Measurements from ENCODE around the gene ATG16L2.

Gene ATG16L2, protein sequence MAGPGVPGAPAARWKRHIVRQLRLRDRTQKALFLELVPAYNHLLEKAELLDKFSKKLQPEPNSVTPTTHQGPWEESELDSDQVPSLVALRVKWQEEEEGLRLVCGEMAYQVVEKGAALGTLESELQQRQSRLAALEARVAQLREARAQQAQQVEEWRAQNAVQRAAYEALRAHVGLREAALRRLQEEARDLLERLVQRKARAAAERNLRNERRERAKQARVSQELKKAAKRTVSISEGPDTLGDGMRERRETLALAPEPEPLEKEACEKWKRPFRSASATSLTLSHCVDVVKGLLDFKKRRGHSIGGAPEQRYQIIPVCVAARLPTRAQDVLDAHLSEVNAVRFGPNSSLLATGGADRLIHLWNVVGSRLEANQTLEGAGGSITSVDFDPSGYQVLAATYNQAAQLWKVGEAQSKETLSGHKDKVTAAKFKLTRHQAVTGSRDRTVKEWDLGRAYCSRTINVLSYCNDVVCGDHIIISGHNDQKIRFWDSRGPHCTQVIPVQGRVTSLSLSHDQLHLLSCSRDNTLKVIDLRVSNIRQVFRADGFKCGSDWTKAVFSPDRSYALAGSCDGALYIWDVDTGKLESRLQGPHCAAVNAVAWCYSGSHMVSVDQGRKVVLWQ

DNA sequence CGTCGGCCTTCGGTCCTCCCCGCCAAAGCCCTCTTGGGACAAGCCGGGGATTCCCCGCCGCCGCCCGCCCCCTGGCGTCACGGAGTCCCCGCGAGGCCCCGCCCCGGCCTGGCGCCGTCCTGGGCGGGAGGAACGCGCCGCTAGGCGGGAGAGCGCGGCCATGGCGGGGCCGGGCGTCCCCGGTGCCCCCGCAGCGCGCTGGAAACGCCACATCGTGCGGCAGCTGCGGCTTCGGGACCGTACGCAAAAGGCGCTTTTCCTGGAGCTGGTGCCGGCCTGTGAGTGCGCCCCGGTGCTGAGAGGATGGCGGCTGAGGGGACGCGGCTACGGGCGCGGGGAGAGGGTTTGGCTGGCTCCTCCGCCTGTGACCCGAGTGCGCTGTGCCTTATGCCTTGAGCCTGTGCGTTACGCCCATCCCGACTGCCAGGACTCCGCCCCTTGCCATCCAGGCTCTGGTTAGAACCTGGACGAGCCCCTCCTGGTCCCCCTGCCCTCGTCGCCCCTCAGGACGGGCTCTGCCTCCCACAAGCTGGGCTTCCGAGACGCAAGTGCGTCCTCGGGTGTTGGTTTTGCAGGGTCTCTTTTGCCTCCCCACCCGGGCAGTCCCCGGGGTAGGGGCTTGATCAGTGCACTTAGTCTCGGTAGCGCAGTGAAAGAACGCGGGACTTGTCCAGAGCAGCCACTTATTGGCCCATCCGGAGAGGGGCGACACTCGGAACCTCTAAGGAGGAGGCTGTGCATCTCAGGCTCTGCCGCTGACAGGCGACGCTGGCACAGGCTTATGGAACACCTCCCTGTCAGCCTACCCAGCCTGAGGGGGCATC, at the start of gene ATG16L2:
Gene ATG16L2, plus strand, starts transcription at position 126 of the 824 bp plus-strand sequence. Its CDS starts 35 bp downstream, at position 161.
- peak; percentile 58 for DNase-seq

DNA sequence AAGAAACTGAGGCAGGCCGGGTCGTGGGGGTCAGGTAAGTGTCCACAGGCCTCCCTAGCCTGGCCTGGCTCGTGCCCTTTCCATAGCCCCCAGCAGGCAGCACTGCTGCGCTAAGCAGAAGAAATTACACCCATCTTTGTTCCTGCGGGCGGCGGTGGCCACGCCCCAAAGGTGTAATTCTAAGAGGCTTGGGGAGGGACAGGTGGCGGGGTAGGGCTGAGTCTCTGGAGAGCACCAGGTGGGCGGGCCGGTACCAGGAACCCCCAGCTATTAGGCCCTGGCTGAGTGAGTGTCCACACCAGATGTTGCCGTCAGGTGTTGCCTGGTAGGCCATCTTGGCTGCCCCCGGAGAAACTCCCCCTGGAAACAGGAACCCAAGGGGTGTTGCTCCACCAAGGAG, 49.7 kb upstream of the ATG16L2 start:
- peak; percentile 66 for DNase-seq

DNA sequence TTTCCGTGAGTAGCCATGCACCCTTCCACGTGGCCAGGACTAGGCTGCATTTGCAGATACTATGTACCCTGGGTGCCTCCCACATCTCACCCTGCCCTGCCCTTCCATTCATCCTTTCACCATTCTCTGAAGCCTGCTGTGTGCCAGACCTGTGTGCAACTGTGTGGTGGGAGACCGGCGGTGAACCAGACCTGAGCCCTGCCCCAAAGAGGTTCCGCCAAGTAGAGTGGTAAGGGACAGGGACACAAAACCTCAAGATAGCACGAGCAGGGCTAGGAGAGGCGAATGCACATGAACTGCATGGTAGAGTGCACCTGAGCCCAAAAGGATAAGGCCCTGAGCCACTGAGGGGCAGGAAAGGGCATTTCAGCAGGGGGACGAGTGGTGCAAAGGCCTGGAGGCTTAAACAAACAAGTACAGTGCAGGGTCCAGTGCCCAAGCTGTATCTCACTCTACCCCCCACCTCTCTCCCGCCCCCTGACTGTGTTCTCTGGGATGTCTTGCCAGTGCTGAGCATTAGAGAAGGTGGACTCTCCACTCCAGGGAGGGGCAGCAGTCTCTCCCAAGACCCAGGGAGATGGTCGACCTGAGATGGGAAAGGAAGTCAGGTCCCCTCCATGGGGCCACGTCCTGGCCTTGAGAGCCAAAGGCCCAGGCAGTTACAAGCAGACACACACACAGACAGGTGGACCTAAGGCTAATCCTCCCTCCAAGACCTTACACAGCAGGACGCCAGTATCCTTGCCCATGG, 47.9 kb upstream of the ATG16L2 start:
- DNase-seq: no peak

DNA sequence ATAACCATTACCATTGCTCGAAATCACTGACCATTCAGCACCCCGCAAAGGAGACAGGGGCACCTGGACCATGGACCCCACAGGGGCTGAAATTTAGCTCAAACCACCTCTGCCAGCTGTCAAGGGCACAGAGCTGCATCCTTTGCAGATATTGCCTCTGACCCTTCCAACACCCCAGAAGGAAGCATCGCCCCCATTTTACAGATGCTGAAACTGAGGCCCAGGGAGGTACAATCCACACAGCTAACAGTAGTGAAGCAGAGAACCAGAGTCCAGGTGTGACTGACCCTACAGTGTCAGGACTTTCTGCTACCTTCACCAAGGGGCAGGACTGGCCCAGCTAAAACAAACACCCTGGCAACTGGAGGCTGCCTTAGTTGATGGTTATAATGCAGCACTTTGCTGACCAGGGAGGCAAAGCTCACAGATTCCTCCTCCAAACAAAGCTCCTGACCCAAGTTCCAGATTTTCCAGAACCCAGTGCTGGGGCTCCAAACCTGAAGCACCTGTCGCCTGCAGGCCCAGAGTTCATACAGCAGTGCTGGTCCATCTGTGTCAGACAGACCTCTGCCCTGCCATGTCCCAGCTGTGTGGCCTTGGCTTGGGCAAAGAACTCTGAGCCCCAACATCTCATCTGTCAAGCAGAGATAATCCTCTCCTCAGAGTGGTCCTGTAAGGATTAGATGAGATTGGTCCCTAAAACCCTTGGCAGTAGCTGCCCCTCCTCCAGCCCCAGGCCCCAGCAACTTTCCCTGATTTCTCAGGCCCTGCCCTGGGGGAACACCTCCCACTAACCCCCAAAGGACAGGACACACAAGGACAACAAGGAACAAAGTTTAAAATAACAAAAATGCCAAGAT, 46.8 kb upstream of the ATG16L2 start:
- no peak for DNase-seq

DNA sequence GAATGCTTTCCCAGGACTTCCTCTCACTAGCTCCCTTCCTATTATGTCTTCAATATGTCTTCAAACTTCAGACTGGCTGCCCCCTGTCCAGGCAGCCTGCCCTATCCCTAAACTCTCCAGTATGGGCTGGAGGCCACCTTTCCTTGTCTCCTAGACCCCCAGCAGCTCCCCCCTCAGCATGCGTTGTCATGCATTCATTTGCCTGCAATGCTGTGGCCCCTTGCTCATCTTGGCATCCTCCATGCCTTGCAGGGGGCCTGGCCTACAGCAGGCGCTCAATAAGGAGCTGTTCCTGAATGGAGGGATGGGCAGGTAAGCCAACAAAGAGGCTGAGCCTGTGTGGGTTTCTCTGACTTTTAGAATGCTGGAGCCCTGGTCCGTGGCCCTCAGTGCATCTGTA, 45.6 kb upstream of the ATG16L2 start:
- DNase-seq: no peak

DNA sequence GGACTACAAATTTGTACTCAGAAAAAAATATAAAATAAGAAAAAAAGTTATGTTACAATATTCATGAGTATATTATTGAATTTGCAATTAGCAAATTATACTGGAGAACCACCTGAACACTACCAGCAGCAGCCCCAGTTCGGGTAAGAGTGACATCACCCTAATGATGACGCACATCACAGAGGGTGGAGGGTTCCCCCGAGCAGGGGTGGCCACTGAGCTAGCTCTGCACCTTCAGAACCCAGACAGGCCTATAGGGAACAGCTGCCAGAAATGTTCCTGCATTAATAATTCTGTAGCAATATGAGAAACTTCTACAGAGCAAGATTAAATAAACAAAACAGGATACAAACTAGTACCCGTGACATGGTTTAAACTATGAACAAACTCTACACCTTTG, 44.5 kb upstream of the ATG16L2 start:
- no peak for DNase-seq

DNA sequence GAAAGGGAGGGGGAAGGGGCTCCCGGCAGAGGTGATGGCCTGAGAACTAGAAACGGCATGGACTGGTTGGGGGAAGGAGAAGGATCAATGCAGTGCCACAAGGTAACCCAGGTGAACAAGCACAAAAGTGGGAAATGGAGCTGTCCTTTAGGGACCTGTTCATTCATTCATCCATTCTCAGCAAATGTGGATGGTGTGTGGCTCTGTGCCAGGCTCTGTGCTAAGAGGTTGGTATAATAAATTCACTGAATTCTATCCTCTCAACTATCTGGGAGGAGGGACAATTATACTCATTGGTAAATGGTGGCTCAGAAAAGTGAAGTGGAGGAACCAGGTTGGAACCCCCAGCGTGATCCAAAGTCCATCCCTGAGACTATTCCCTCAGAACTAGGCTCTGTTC, 43.4 kb upstream of the ATG16L2 start:
- no peak for DNase-seq

DNA sequence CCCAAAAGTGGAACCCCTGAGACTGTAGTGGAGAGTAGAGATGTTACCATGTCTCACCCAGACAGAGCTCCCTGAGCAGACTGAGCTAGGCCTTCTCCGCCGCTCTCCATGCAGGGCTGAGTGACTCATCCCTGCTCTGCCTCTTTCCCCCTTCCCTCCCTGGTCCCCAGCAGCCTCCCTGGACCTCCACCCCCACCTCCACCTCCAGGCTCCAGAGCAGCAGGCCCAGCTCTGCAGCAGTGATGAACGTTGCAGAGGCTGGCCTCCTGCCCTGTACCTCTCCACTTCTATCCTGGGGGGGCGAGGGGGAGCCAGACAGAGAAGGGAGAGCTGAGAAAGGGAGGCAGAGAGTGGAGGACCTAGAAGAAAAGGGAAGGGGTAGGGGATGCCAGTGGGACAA, 42.7 kb upstream of the ATG16L2 start:
- DNase-seq: no peak

DNA sequence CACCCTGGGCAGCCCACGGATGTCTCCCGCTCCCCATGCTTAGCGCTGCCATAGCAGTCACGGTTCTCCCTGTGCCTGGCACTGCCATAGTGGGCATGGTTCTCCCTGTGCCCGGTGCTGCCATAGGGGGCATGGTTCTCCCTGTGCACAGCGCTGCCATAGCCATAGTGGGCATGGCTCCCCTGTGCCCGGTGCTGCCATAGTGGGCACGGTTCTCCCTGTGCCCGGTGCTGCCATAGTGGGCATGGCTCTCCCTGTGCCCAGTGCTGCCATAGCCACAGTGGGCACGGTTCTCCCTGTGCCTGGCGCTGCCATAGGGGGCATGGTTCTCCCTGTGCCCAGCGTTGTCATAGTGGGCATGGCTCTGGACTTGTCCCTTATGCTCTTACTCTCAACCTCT, 42.2 kb upstream of the ATG16L2 start:
- no peak for DNase-seq

DNA sequence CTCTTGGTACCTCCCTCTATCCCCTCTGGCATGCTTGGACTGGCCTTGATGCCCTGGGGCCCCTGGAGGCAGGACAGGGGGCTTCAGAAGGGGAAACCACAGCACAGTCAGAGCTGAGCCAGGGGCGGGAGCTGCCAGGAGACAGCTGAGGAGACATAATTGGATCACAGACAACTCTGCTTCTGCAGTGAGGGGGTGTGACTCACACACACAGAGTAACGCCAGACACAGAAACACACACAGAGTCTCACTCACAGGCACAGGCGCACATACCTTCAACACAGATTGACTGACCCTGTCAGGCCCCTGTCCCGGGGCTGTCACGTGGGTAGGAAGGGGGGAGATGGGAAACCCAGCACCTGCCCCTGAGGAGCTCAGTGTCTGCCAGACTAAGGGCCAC, 40.9 kb upstream of the ATG16L2 start:
- DNase-seq: no peak

DNA sequence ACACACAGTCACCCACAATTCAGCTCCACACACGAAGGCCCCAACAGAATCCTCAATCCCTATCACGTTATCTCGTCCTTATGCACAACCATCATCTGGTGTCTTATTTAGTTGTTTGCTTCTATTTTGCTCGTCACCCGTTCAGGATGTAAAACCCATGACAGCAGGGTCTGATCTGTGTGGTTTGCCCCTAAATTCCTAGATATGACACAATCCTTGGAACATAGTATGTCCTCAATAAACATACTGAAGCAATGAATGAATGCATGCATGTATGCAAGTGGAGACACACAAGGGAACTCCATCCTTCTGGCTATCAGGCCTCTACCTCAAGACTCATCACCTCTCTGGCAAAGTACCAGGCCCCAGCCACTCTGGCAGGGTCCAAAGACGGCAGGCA, 40.5 kb upstream of the ATG16L2 start:
- DNase-seq: no peak

DNA sequence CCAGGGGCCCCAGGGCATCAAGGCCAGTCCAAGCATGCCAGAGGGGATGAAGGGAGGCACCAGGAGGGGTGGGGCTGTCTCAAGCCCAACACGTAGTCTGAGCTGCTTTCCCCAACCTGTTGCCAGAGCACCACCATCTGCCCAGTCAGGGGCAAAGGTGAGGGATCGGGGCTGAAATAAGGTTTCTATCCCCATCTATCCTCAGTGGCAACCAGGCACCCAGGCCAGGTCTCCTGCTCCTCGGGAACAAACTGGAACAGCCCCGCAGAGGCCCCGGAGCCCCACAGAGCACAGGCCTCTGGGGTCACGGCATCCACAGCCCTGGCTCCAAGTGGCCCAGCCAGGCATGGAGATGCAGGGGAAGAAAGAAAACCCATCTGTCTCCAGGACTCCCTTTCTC, 39.7 kb upstream of the ATG16L2 start:
- no peak for DNase-seq

DNA sequence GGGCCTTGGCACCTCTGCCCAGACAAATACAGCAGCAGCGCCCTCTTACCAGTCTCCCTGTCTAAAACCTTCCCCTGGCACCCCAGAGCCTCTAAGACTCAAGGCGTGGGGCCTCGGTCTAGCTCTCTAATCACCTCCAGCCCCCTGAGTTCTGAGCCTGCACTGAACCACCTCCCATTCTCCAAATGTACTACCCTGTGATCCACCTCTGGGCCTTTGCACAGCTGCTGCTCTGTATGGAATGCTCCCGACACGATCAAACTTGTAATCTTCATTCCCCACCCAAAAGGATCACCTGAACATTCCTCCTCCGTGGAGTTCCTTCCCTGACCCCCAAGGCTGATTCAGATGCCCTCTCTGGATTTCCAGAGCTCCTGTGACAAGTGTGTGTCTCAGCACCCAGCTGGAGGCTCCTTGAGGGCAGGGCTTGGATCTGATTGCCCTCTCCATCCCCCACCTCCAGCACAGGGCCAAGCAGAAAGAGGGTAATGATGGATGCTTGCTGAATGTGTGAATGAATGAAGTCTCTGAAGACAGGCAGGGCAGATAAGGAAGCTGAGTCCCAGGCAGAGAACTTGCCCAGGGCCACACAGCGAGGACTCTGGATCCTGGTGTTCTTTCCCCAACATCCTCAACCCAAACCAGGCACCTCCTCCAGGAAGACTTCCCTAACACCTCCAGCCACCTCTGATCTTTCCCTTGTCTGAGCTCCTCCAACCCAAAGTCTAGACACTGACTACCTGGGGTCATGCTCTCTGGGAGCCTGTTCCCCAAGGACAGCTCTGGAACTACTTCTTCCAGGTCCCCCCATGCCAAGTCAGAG, 38.7 kb upstream of the ATG16L2 start:
- no peak for DNase-seq

DNA sequence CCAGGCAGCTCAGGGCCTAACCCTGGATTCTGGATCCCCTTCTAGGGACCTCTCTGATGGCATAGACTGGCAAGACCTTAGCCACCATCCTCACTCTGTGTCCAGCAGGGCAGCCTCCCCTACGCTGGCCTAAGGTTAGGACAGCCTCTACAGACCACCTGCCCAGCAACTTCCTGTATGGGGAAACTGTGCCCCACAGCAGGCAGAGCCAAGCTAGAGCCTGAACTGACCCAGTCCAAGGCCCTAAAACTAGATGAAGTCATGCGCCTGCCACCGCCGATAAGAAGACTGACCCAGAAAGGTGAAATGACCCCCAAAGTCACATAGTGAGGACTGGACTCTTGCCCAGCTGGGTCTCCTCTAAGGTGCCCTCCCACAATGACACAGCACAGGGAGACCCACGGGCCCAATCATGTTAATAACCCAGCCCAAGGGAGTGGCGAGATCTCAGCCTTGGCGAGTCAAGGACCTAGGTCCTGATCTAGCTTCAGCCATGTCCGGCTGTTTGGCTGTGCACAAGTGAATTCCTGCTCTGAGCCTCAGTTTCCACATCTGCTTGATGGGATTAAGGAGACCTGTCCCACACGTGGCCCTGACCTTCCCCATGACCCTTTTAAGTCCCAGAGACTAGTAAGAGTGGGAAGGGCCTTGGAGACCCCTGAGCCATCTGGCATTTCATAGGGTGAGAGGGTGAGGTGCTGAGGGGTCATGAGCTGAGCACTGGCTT, 37.9 kb upstream of the ATG16L2 start:
- DNase-seq: no peak

DNA sequence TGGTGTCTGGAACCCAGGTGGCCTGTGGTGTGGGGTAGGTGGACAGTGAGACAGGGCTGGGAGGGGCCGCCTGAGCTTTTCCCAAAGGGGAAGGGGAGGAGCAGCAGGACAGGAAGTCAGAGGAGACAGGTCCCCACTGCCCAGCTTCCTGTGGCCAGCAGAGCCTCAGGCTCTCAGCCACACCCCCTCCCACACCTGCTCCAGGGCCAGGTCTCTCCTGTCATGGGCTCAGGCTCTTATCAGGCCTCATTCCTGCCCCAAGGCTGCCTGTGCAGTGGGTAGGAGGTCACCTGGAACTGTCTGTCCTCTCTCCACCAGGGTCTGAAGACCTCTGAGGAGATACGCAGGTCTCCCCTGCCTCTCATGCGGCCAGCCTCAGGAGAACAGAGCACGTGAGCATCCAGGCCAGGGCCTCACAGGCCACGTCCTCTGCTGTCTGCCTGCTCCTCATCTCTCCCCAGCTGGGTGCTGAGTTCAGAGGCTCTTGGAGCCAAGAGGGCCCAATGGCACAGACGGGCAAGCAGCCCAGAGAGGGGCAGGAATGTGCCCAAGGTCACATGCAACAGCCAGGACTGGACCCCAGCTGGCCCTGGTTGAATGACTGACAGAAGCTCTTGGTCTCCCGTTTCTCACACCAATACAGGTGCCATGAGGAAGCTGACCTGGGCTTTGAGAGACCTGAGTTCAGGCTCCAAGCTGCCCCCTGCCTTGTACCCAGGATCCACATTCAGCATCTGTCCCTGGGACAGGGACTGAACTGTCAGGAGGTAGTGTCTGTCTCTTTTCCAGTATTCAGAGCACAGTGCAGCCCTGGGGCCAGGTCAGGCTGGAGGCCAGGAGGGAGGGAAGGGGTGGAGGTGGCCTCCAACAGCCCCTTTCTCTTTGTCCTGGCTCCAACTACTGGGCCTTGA, 37.1 kb upstream of the ATG16L2 start:
- DNase-seq: no peak

DNA sequence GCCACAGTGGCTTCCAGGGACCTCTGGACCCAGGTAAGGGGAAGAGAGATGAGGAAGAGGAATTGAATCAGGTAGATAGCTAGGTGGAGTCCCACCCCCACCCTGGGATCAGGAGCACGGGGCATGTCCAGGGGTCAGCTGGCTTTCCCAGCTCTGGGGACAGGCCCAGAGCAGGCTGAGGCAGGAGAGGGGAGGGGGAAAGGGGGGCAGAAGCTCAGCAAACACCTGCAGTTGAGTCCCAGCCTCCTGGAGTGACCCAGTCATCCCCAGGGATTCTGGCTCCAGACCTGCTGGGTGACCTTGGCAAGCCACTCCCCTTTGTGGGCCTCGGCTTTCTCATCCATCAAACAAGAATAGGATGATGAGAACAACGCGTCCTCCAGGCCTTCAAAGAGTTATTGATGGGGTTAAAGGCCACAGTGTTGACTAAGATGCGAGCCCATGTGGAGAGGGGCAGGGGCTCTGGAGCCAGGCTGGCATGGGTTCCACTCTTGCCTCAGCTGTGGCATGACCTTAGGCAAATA, 36.4 kb upstream of the ATG16L2 start:
- DNase-seq: no peak

DNA sequence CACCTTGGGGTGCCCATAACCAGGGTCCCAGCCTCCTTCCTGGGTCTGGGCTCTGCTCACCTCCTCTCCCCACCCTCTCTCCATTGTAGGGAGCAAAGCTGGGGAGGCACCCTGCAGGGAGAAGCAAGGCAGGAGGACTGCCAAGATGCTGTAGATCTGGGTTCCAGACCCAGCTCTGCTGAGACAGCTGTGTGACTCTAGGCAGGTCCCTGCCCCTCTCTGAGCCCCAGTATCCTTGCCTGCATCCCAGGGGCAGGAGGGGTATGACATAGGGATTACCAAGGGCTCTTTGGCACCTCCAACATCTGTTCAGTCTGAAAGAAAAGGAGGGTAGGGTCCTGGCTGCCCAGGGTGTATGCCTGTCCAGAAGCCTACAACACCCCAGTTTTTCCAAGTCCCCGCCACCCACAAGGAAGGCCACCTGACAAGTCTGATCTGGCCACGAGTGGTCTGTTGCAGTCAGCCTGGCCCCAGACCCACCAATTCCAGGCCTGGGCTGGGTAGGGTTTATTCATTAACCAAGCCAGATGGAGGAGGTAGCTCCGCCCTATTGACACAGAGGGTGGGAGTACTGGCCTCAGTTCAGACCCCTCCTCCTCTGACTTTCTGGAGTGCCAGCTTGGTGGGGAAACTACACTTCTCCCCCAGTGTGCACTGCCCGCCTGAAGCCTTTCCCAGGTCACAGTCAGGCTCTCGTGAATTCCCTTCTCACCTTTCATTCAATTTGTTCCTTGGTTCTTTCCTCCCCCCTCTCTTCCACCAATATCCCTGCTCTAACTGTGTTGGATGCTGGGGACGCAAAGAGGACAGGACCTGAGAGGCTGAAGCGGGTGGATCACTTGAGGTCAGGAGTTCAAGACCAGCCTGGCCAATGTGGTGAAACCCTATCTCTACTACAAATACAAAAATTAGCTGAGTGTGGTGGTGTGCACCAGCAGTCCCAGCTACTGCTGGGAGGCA, 35.4 kb upstream of the ATG16L2 start:
- DNase-seq: no peak
